GM21447 (cell line): ENCODE results near the gene POU3F2.

ENCODE experiments used
- ATAC-seq: cut with Tn5 transposase; IDR thresholded peaks from one replicate; pipeline ENCODE4 v1.9.1; 2021; ENCODE audit not compliant: unreplicated experiment

The POU3F2 gene

GRCh38 chr6:98843271-98844243, 9.2 kb downstream of the POU3F2 start:
- ATAC-seq = no peak

- no peak for ATAC-seq
Measured at GRCh38 chr6:98844244-98845210, 10.2 kb downstream of the POU3F2 start.

GRCh38 chr6:98845211-98846020, 11.0 kb downstream of the POU3F2 start:
- peak; percentile 74 for ATAC-seq

- no peak for ATAC-seq
Measured at GRCh38 chr6:98846021-98846380, 11.6 kb downstream of the POU3F2 start.

- ATAC-seq = no peak
Measured at GRCh38 chr6:98847416-98847778, 13.0 kb downstream of the POU3F2 start.

GRCh38 chr6:98847779-98848538, 13.6 kb downstream of the POU3F2 start:
- ATAC-seq = no peak

GRCh38 chr6:98848539-98849242, 14.3 kb downstream of the POU3F2 start:
- no peak for ATAC-seq

GRCh38 chr6:98864497-98864896, 30.1 kb downstream of the POU3F2 start:
- ATAC-seq = no peak

- ATAC-seq = no peak
Measured at GRCh38 chr6:98871057-98871456, 36.7 kb downstream of the POU3F2 start.

GRCh38 chr6:98871821-98872220, 37.4 kb downstream of the POU3F2 start:
- no peak for ATAC-seq

GRCh38 chr6:98875375-98875774, 41.0 kb downstream of the POU3F2 start:
- ATAC-seq = no peak

GRCh38 chr6:98877250-98877649, 42.9 kb downstream of the POU3F2 start:
- no peak for ATAC-seq

GRCh38 chr6:98880486-98880885, 46.1 kb downstream of the POU3F2 start:
- ATAC-seq = peak; percentile 95

- no peak for ATAC-seq
Measured at GRCh38 chr6:98885330-98885729, 51.0 kb downstream of the POU3F2 start.

GRCh38 chr6:98887650-98888049, 53.3 kb downstream of the POU3F2 start:
- no peak for ATAC-seq
